Peyer's patch (tissue), 4 donors: ENCODE measurements around the gene LRP6. TPM values are rescaled to one million over a fixed set of nuclear protein-coding genes. Genes with fewer than 3 reads are reported as not detected.

Experiments
- DNase-seq, 3 donors: peaks; one replicate each; pipeline ENCODE4 v3.0.0-alpha.2; 2017 to 2019
- H3K27ac ChIP-seq, 4 donors: fragments of 200-600 bp; sonication (generic); one replicate each; pipeline ENCODE4 v1.5.1; 2016 to 2019
- H3K27me3 ChIP-seq, 2 donors: fragments of 200-600 bp; sonication (generic); one replicate each; pipeline ENCODE4 v1.5.1; 2019
- H3K36me3 ChIP-seq, 3 donors: fragments of 200-600 bp; sonication (generic); one replicate each; pipeline ENCODE4 v1.5.1; 2016 to 2019
- H3K4me1 ChIP-seq, 4 donors: fragments of 200-600 bp; sonication (generic); one replicate each; pipeline ENCODE4 v1.5.1; 2016 to 2019
- H3K4me3 ChIP-seq, 4 donors: fragments of 200-600 bp; sonication (generic); 1 replicate in 3 of 4; 2 replicates in 1 of 4; pipeline ENCODE4 v1.5.1; 2016 to 2019; ENCODE audit warnings: mild to moderate bottlenecking in 1 of 4
- H3K9me3 ChIP-seq, 4 donors: fragments of 200-600 bp; sonication (generic); one replicate each; pipeline ENCODE4 v1.5.1; 2016 to 2019; ENCODE audit warnings: mild to moderate bottlenecking in 1 of 4
- POLR2A ChIP-seq, 2 donors: fragments of 450-650 bp; IDR thresholded peaks; one replicate each; pipeline ENCODE4 v1.5.1; 2017; ENCODE audit warnings: antibody characterized with exemption in 2 of 2, mild to moderate bottlenecking in 2 of 2, moderate library complexity in 2 of 2
- total RNA-seq, 4 donors: library from RNA; depleted of rRNA; stranded (reverse); fragments of >200 nt; gene quantifications; one replicate each; pipeline ENCODE4 v1.1.0, GENCODE V29; 2016
- TF ChIP-seq, protein P1 (sequence below), 6 experiments: fragments of 450-650 bp in 4 of 6; fragments of 200-600 bp in 2 of 6; sonication (generic) in 1 of 6; IDR thresholded peaks; one replicate each; pipeline ENCODE4 v1.5.1; 2017 to 2019; ENCODE audit warnings: antibody characterized with exemption in 6 of 6, mild to moderate bottlenecking in 3 of 6, moderate library complexity in 1 of 6

Gene LRP6
- total RNA-seq, 4 donors from 2014 or later = 27.3 to 78.4 (median 56.2) TPM

DNA sequence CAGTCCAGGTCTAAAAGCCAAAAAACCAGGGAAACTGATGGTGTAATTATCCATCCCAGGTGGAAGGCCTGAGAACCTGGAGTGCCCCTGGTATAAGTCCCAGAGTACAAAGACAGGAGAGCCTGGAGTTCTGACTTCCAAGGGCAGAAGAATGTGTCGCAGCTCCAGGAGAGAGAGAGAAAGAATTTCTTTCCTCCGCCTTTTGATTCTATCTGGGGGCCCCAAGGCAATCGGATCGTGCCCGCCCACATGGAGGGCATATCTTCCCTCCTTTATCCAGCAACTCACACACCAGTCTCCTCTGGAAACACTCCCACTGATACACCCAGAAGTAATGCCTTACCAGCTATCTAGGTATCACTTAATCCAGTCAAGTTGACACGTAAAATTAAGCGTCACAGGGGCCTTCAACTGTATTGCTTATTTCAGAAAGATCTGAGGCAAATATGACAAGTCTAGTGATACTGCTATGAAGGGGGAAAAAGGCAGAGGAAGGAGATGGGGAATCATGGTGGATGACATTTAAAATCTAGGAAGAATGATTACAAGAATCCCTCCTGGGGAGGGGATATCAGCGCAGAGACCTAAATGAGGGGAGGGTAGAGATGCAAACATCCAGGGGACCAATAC is 30.5 kb upstream of the LRP6 start:
- Histone ChIP-seq H3K27ac (no peak overlapping the region), H3K9me3 (no peaks in the 10 kb centered on the region), H3K36me3 (no peaks in the 10 kb centered on the region), H3K4me3 (no peak overlapping the region), H3K27me3 (no peaks in the 10 kb centered on the region), H3K4me1 (no peaks in the 10 kb centered on the region)
- TF ChIP-seq, protein P1, sequence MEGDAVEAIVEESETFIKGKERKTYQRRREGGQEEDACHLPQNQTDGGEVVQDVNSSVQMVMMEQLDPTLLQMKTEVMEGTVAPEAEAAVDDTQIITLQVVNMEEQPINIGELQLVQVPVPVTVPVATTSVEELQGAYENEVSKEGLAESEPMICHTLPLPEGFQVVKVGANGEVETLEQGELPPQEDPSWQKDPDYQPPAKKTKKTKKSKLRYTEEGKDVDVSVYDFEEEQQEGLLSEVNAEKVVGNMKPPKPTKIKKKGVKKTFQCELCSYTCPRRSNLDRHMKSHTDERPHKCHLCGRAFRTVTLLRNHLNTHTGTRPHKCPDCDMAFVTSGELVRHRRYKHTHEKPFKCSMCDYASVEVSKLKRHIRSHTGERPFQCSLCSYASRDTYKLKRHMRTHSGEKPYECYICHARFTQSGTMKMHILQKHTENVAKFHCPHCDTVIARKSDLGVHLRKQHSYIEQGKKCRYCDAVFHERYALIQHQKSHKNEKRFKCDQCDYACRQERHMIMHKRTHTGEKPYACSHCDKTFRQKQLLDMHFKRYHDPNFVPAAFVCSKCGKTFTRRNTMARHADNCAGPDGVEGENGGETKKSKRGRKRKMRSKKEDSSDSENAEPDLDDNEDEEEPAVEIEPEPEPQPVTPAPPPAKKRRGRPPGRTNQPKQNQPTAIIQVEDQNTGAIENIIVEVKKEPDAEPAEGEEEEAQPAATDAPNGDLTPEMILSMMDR (IDR thresholded peaks at IDR 0.05) = no peak
- no peak for TF ChIP-seq POLR2A (IDR thresholded peaks at IDR 0.05)
- no peak for DNase-seq

DNA sequence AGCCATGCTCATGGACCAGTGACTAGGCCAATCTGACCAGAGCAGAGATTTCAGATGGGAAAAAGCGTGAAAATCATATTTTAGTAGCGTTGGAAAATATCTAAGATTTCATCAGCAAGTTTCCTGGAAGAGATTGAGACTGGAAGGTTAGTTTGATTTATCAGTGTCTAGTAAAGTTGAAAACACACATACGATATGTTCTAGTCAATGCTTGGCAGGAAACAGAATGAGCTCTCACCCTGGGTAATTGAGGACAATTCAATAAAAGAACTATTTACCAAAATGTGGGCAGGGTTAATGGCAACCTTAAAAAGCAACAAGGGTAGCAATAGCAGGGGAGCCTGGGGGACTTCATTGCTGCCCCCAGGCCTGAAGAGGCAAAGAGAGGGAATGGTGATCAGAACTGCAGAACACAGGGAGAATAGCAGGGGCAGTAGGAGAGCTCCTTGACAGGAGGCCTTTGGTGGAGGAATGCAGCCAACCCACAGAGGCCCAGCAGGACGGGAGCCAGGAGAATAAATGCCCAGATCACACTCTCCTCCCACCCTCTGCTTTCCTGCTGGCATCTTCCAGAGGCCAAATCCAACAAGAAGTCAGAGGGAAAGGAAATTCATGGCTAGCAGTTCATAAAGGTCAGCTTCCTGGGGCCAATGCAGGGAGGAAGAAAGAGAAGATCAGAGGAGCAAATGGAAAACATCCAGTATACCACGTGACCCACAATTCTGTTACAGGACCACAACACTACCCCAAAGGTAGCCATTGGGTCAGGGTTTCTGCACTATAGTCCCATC is 27.6 kb upstream of the LRP6 start:
- Histone ChIP-seq H3K9me3 (no peaks in the 10 kb centered on the region), H3K4me1 (no peaks in the 10 kb centered on the region), H3K27me3 (no peaks in the 10 kb centered on the region), H3K27ac (no peak overlapping the region), H3K4me3 (no peak overlapping the region), H3K36me3 (no peaks in the 10 kb centered on the region)
- TF ChIP-seq, protein P1 (IDR thresholded peaks at IDR 0.05) = no peak
- no peak for TF ChIP-seq POLR2A (IDR thresholded peaks at IDR 0.05)
- no peak for DNase-seq

DNA sequence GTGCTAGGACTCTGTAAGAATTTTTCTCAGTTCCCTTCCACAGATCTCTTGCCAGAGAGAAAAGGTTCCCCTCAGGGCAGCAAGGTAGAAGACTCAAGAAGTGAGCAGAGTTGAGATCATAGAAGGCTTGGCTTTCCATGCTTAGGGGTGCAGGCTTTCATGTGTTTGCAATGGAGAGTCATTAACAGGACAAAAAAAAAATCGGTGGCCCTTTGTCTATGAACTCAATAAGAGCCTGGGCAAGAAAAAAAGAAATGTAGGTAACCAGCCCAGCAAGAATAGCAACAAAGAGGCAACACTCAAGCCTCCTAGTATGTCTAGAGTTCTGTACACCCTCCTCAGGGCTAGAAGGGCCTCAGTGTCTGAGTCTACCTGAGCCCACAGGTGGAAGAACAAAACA is 23.4 kb upstream of the LRP6 start:
- no peak for TF ChIP-seq POLR2A (IDR thresholded peaks at IDR 0.05)
- TF ChIP-seq, protein P1 (IDR thresholded peaks at IDR 0.05) = no peak
- H3K9me3 ChIP-seq = no peaks in the 10 kb centered on the region
- DNase-seq = no peak

GRCh38 chr12:12286441-12286840 is 19.6 kb upstream of the LRP6 start:
- TF ChIP-seq POLR2A (IDR thresholded peaks at IDR 0.05) = no peak
- TF ChIP-seq, protein P1 (IDR thresholded peaks at IDR 0.05) = no peak
- no peaks in the 10 kb centered on the region for H3K9me3 ChIP-seq
- no peaks in the 10 kb centered on the region for H3K27me3 ChIP-seq
- H3K36me3 ChIP-seq = no peaks in the 10 kb centered on the region
- no peaks in the 10 kb centered on the region for H3K4me1 ChIP-seq
- DNase-seq = no peak
- no peak overlapping the region for H3K4me3 ChIP-seq
- H3K27ac ChIP-seq = no peak overlapping the region

More for the DNA sequence above, 23.4 kb upstream of the LRP6 start:
- H3K4me1 ChIP-seq = no peaks in the 10 kb centered on the region
- H3K27ac ChIP-seq = no peak overlapping the region
- no peaks in the 10 kb centered on the region for H3K27me3 ChIP-seq
- H3K4me3 ChIP-seq = no peak overlapping the region
- H3K36me3 ChIP-seq = no peaks in the 10 kb centered on the region

DNA sequence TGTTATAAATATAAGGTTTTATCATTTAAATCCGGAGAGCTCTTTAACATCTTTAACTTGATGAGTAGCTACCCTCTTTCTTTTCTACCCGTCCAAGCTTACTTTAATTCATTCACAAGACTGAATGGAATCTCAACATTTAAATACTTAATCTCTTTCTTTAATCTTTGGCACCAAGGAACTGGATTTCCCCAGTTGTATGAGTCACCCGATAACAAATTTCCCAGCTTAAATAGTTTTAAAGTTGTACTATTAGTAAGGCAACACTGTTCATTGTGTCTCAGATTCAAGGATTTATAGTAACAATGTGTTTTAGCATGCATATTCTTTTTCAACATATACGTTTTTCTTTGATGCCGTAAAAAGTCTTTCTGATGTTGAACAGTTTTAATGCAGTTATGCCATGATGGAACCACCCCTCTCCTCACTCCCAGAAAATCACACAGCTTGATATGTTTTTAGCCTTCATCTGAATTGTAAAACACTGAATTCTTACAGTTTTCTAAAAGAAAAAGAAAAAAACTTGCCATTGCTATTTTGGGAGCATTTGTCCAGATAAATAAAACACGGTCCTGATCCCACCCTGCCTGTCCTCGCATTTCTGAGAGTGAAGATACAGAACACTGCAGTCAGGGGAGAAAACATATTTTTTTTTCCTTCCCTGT is 16.0 kb upstream of the LRP6 start:
- Histone ChIP-seq H3K9me3 (no peaks in the 10 kb centered on the region), H3K36me3 (no peaks in the 10 kb centered on the region), H3K27ac (no peak overlapping the region), H3K4me1 (no peaks in the 10 kb centered on the region), H3K27me3 (no peaks in the 10 kb centered on the region), H3K4me3 (no peak overlapping the region)
- TF ChIP-seq, protein P1 (IDR thresholded peaks at IDR 0.05) = no peak
- TF ChIP-seq POLR2A (IDR thresholded peaks at IDR 0.05) = no peak
- no peak for DNase-seq
